Fibroblast of pulmonary artery (primary cell): ENCODE results near the gene ZNF3.

Experiments
- DNase-seq: peaks from one replicate; pipeline ENCODE4 v3.0.0-alpha.2; 2010; ENCODE audit warnings: low read depth
- H3K4me3 ChIP-seq: replicated peaks from 2 replicates; pipeline ENCODE4 v1.5.1; 2011; ENCODE audit warnings: low read depth, mild to moderate bottlenecking, control low read depth, low read length, moderate library complexity
- CTCF ChIP-seq: IDR thresholded peaks from 2 replicates; pipeline ENCODE4 v1.5.1; 2011; ENCODE audit warnings: mild to moderate bottlenecking, control low read depth, low read length, inconsistent platforms; ENCODE audit errors: missing control alignments

ZNF3 gene

GRCh38 chr7:100075418-100075817 lies 6.1 kb downstream of the ZNF3 start:
- no peak for TF ChIP-seq CTCF
- no peak for DNase-seq
- no peak overlapping the region for H3K4me3 ChIP-seq

- no peak overlapping the region for H3K4me3 ChIP-seq
- TF ChIP-seq CTCF: no peak
- DNase-seq: no peak
Measured at GRCh38 chr7:100074841-100075240, 6.7 kb downstream of the ZNF3 start.

- no peak overlapping the region for H3K4me3 ChIP-seq
- no peak for DNase-seq
- TF ChIP-seq CTCF: no peak
Measured at GRCh38 chr7:100072462-100072861, 9.1 kb downstream of the ZNF3 start.

GRCh38 chr7:100071018-100071723 lies 10.4 kb downstream of the ZNF3 start:
- no peak overlapping the region for H3K4me3 ChIP-seq
- TF ChIP-seq CTCF: no peak
- no peak for DNase-seq

GRCh38 chr7:100069991-100070390 lies 11.5 kb downstream of the ZNF3 start:
- no peak for DNase-seq
- no peak overlapping the region for H3K4me3 ChIP-seq
- no peak for TF ChIP-seq CTCF

GRCh38 chr7:100066953-100067352 lies 14.6 kb downstream of the ZNF3 start:
- no peak overlapping the region for H3K4me3 ChIP-seq
- TF ChIP-seq CTCF: no peak
- DNase-seq: no peak
